ENCODE measurements around the gene GPN3. TPM values are rescaled to one million over a fixed set of nuclear protein-coding genes. Genes with fewer than 3 reads are reported as not detected.

GPN3 gene
- total and polyA plus RNA-seq, 2 of the 13 experiments (the other 11 are each of a cell fraction or from before 2014, with no cell fraction given) = 28.7 to 29.5 TPM

GRCh38 chr12:110449799-110450497 lies 18.1 kb downstream of the GPN3 start, which contains the start of gene ARPC3 (continued):
- TF ChIP-seq THRA (CRISPR knock-in tag; IDR thresholded peaks at IDR 0.05; ENCODE audit: borderline replicate concordance) (peak; percentile 35), FOSL1 (CRISPR knock-in tag; IDR thresholded peaks at IDR 0.05; ENCODE audit: borderline replicate concordance) (no peak), MIER3 (CRISPR knock-in tag; IDR thresholded peaks at IDR 0.05; ENCODE audit: borderline replicate concordance) (peak; percentile 52; the same call in 1 of the 2 replicates), KLF13 (CRISPR knock-in tag; IDR thresholded peaks at IDR 0.05) (no peak), HOXD1 (CRISPR knock-in tag; IDR thresholded peaks at IDR 0.05) (peak; percentile 8; the same call in 1 of the 2 replicates), KLF11 (CRISPR knock-in tag; IDR thresholded peaks at IDR 0.05) (no peak), MEF2D (CRISPR knock-in tag; IDR thresholded peaks at IDR 0.05) (peak; percentile 74; the same call in 1 of the 2 replicates), NBN (conservative IDR thresholded peaks at IDR 0.05) (no peak), PAXIP1 (CRISPR knock-in tag; conservative IDR thresholded peaks at IDR 0.05) (no peak), MBNL3 (CRISPR knock-in tag; conservative IDR thresholded peaks at IDR 0.05) (no peak), ZNF354B (CRISPR knock-in tag; IDR thresholded peaks at IDR 0.05) (0 out of 2 replicates have a peak, but pooled peaks have one; percentile 66)
- TF ChIP-seq, protein P1, sequence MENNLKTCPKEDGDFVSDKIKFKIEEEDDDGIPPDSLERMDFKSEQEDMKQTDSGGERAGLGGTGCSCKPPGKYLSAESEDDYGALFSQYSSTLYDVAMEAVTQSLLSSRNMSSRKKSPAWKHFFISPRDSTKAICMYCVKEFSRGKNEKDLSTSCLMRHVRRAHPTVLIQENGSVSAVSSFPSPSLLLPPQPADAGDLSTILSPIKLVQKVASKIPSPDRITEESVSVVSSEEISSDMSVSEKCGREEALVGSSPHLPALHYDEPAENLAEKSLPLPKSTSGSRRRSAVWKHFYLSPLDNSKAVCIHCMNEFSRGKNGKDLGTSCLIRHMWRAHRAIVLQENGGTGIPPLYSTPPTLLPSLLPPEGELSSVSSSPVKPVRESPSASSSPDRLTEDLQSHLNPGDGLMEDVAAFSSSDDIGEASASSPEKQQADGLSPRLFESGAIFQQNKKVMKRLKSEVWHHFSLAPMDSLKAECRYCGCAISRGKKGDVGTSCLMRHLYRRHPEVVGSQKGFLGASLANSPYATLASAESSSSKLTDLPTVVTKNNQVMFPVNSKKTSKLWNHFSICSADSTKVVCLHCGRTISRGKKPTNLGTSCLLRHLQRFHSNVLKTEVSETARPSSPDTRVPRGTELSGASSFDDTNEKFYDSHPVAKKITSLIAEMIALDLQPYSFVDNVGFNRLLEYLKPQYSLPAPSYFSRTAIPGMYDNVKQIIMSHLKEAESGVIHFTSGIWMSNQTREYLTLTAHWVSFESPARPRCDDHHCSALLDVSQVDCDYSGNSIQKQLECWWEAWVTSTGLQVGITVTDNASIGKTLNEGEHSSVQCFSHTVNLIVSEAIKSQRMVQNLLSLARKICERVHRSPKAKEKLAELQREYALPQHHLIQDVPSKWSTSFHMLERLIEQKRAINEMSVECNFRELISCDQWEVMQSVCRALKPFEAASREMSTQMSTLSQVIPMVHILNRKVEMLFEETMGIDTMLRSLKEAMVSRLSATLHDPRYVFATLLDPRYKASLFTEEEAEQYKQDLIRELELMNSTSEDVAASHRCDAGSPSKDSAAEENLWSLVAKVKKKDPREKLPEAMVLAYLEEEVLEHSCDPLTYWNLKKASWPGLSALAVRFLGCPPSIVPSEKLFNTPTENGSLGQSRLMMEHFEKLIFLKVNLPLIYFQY (CRISPR knock-in tag; IDR thresholded peaks at IDR 0.05; ENCODE audit: borderline replicate concordance) = 0 out of 2 replicates have a peak, but pooled peaks have one; percentile 27
- TF ChIP-seq, protein P2, sequence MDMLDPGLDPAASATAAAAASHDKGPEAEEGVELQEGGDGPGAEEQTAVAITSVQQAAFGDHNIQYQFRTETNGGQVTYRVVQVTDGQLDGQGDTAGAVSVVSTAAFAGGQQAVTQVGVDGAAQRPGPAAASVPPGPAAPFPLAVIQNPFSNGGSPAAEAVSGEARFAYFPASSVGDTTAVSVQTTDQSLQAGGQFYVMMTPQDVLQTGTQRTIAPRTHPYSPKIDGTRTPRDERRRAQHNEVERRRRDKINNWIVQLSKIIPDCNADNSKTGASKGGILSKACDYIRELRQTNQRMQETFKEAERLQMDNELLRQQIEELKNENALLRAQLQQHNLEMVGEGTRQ (IDR thresholded peaks at IDR 0.05; ENCODE audit: low read depth, low read length) = no peak
- TF ChIP-seq, protein P2 (CRISPR knock-in tag; IDR thresholded peaks at IDR 0.05; ENCODE audit: borderline replicate concordance) = no peak
- TF ChIP-seq, protein P3, sequence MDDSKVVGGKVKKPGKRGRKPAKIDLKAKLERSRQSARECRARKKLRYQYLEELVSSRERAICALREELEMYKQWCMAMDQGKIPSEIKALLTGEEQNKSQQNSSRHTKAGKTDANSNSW (CRISPR knock-in tag; IDR thresholded peaks at IDR 0.05; ENCODE audit: borderline replicate concordance) = no peak
- TF ChIP-seq, protein P4, sequence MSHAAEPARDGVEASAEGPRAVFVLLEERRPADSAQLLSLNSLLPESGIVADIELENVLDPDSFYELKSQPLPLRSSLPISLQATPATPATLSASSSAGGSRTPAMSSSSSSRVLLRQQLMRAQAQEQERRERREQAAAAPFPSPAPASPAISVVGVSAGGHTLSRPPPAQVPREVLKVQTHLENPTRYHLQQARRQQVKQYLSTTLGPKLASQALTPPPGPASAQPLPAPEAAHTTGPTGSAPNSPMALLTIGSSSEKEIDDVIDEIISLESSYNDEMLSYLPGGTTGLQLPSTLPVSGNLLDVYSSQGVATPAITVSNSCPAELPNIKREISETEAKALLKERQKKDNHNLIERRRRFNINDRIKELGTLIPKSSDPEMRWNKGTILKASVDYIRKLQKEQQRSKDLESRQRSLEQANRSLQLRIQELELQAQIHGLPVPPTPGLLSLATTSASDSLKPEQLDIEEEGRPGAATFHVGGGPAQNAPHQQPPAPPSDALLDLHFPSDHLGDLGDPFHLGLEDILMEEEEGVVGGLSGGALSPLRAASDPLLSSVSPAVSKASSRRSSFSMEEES (CRISPR knock-in tag; IDR thresholded peaks at IDR 0.05) = peak; percentile 17; the same call in 1 of the 2 replicates

Data from HepG2 (cell line).